WTC11 (cell line): Measurements from ENCODE around the gene NEBL. TPM values are rescaled to one million over a fixed set of nuclear protein-coding genes. Genes with fewer than 3 reads are reported as not detected.

ENCODE experiments used
- ATAC-seq: fragments of 200-7000 bp; cut with Tn5 transposase; 2 replicates; pipeline ENCODE4 v1.10.0; 2021; ENCODE audit warnings: mild to moderate bottlenecking, moderate library complexity
- CTCF ChIA-PET: fragments of 300-600 bp; sonication (Branson Sonifier 250); formaldehyde crosslinking; loops from one replicate; lab custom pipeline; 2021; ENCODE audit warnings: antibody characterized with exemption; lab: Charles Lee
- POLR2A ChIA-PET: fragments of 350-600 bp; sonication (Branson Sonifier 250); formaldehyde crosslinking; loops from one replicate; lab custom pipeline; 2021; ENCODE audit warnings: antibody characterized with exemption; lab: Charles Lee
- DNase-seq: peaks from one replicate; pipeline ENCODE4 v3.0.0; 2021; ENCODE audit warnings: low spot score
- H3K27ac Mint-ChIP-seq: 2 replicates; pipeline ENCODE4 v1.8.0; 2021; ENCODE audit warnings: mixed read lengths
- H3K27me3 Mint-ChIP-seq: 2 replicates; pipeline ENCODE4 v1.8.0; 2021; ENCODE audit warnings: low read depth, mild to moderate bottlenecking, moderate library complexity, mixed read lengths
- H3K36me3 Mint-ChIP-seq: 2 replicates; pipeline ENCODE4 v1.8.0; 2021; ENCODE audit warnings: mixed read lengths
- H3K4me1 Mint-ChIP-seq: 2 replicates; pipeline ENCODE4 v1.8.0; 2022; ENCODE audit warnings: mixed read lengths
- H3K4me3 Mint-ChIP-seq: 2 replicates; pipeline ENCODE4 v1.8.0; 2021; ENCODE audit warnings: mild to moderate bottlenecking, moderate library complexity, mixed read lengths
- H3K9me3 Mint-ChIP-seq: 2 replicates; pipeline ENCODE4 v1.8.0; 2021; ENCODE audit warnings: mixed read lengths
- AR ChIP-seq: fragments of 250-450 bp; sonication (Bioruptor Pico); IDR thresholded peaks from 2 replicates; pipeline ENCODE4 v1.9.0; 2021; ENCODE audit warnings: mild to moderate bottlenecking
- CREM ChIP-seq: sonication (generic); formaldehyde crosslinking; IDR thresholded peaks from 2 replicates; pipeline ENCODE4 v1.8.1; 2022; ENCODE audit warnings: mild to moderate bottlenecking, missing genetic modification reagents, moderate library complexity
- ELF4 ChIP-seq: sonication (generic); formaldehyde crosslinking; IDR thresholded peaks from 2 replicates; pipeline ENCODE4 v1.8.1; 2022; ENCODE audit warnings: low read depth, mild to moderate bottlenecking, moderate library complexity, missing genetic modification reagents
- GRHL2 ChIP-seq: fragments of 250-450 bp; sonication (Bioruptor Pico); IDR thresholded peaks from 2 replicates; pipeline ENCODE4 v1.8.0; 2022; ENCODE audit warnings: mild to moderate bottlenecking, moderate library complexity; ENCODE audit not compliant: insufficient replicate concordance, severe bottlenecking
- JAZF1 ChIP-seq: fragments of 250-450 bp; sonication (Bioruptor Pico); IDR thresholded peaks from 2 replicates; pipeline ENCODE4 v1.9.0; 2021; ENCODE audit warnings: moderate library complexity, mild to moderate bottlenecking, inconsistent platforms
- NFE2L1 ChIP-seq: sonication (generic); formaldehyde crosslinking; IDR thresholded peaks from 2 replicates; pipeline ENCODE4 v1.8.1; 2023; ENCODE audit warnings: missing genetic modification reagents
- PRRX2 ChIP-seq: fragments of 250-450 bp; sonication (Bioruptor Pico); IDR thresholded peaks from 2 replicates; pipeline ENCODE4 v1.8.0; 2021; ENCODE audit warnings: mild to moderate bottlenecking
- SP1 ChIP-seq: sonication (generic); formaldehyde crosslinking; conservative IDR thresholded peaks from 2 replicates; pipeline ENCODE4 v1.8.1; 2022; ENCODE audit warnings: missing genetic modification reagents
- TCF7 ChIP-seq: sonication (generic); formaldehyde crosslinking; IDR thresholded peaks from 2 replicates; pipeline ENCODE4 v1.8.0; 2022; ENCODE audit warnings: mild to moderate bottlenecking, low read depth, missing genetic modification reagents, moderate library complexity
- TEAD4 ChIP-seq: sonication (generic); formaldehyde crosslinking; IDR thresholded peaks from 2 replicates; pipeline ENCODE4 v1.8.0; 2022; ENCODE audit warnings: mild to moderate bottlenecking, missing genetic modification reagents
- ZNF281 ChIP-seq: sonication (generic); formaldehyde crosslinking; IDR thresholded peaks from 2 replicates; pipeline ENCODE4 v1.8.0; 2023; ENCODE audit warnings: mild to moderate bottlenecking, missing genetic modification reagents
- total RNA-seq: library from RNA; stranded (reverse); gene quantifications from 3 replicates; pipeline ENCODE4 v1.2.3, GENCODE V29; 2021
- TF ChIP-seq, protein P1 (sequence below): sonication (generic); formaldehyde crosslinking; IDR thresholded peaks from 2 replicates; pipeline ENCODE4 v1.8.1; 2023; ENCODE audit warnings: mild to moderate bottlenecking, moderate library complexity, missing genetic modification reagents
- TF ChIP-seq, protein P2 (sequence below): fragments of 250-450 bp; sonication (Bioruptor Pico); conservative IDR thresholded peaks from 2 replicates; pipeline ENCODE4 v1.9.0; 2021; ENCODE audit warnings: mild to moderate bottlenecking
- TF ChIP-seq, protein P3 (sequence below): sonication (generic); formaldehyde crosslinking; IDR thresholded peaks from 2 replicates; pipeline ENCODE4 v1.8.0; 2023; ENCODE audit warnings: missing genetic modification reagents
- TF ChIP-seq, protein P4 (sequence below): sonication (generic); formaldehyde crosslinking; IDR thresholded peaks from 2 replicates; pipeline ENCODE4 v1.8.0; 2022; ENCODE audit warnings: mild to moderate bottlenecking, missing genetic modification reagents

NEBL gene
- total RNA-seq, 1 experiment from 2014 or later, result 8.9 TPM

GRCh38 chr10:20839141-20839540, 58.0 kb downstream of the NEBL start:
- ChIA-PET POLR2A (no interaction called here), CTCF (no interaction called here)
- H3K27ac Mint-ChIP-seq, result no peak overlapping the region
- peaks cover 38% of the 10 kb centered on the region for H3K9me3 Mint-ChIP-seq
- peaks cover 11% of the 10 kb centered on the region for H3K36me3 Mint-ChIP-seq
- no peaks in the 10 kb centered on the region for H3K4me1 Mint-ChIP-seq
- no peaks in the 10 kb centered on the region for H3K27me3 Mint-ChIP-seq
- DNase-seq (no peak), ATAC-seq (no peak)
- no peak overlapping the region for H3K4me3 Mint-ChIP-seq
- no peak for TF ChIP-seq NFE2L1
- TF ChIP-seq GRHL2, result no peak
- TF ChIP-seq ELF4 (CRISPR knock-in tag), result no peak
- no peak for TF ChIP-seq AR
- no peak for TF ChIP-seq PRRX2 (CRISPR knock-in tag)
- TF ChIP-seq SP1, result no peak
- TF ChIP-seq, protein P1, sequence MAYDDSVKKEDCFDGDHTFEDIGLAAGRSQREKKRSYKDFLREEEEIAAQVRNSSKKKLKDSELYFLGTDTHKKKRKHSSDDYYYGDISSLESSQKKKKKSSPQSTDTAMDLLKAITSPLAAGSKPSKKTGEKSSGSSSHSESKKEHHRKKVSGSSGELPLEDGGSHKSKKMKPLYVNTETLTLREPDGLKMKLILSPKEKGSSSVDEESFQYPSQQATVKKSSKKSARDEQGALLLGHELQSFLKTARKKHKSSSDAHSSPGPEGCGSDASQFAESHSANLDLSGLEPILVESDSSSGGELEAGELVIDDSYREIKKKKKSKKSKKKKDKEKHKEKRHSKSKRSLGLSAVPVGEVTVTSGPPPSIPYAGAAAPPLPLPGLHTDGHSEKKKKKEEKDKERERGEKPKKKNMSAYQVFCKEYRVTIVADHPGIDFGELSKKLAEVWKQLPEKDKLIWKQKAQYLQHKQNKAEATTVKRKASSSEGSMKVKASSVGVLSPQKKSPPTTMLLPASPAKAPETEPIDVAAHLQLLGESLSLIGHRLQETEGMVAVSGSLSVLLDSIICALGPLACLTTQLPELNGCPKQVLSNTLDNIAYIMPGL (CRISPR knock-in tag), result no peak
- no peak for TF ChIP-seq TCF7 (CRISPR knock-in tag)
- TF ChIP-seq CREM (CRISPR knock-in tag), result no peak
- TF ChIP-seq JAZF1 (CRISPR knock-in tag), result no peak

- Mint-ChIP-seq H3K27me3 (no peaks in the 10 kb centered on the region), H3K4me3 (no peak overlapping the region), H3K36me3 (peaks cover 8% of the 10 kb centered on the region; the same call in 1 of the 2 replicates), H3K27ac (no peak overlapping the region), H3K9me3 (peaks cover 27% of the 10 kb centered on the region), H3K4me1 (no peaks in the 10 kb centered on the region)
- TF ChIP-seq PRRX2 (CRISPR knock-in tag) (no peak), ZNF281 (CRISPR knock-in tag) (no peak), TEAD4 (CRISPR knock-in tag) (no peak)
- TF ChIP-seq, protein P2, sequence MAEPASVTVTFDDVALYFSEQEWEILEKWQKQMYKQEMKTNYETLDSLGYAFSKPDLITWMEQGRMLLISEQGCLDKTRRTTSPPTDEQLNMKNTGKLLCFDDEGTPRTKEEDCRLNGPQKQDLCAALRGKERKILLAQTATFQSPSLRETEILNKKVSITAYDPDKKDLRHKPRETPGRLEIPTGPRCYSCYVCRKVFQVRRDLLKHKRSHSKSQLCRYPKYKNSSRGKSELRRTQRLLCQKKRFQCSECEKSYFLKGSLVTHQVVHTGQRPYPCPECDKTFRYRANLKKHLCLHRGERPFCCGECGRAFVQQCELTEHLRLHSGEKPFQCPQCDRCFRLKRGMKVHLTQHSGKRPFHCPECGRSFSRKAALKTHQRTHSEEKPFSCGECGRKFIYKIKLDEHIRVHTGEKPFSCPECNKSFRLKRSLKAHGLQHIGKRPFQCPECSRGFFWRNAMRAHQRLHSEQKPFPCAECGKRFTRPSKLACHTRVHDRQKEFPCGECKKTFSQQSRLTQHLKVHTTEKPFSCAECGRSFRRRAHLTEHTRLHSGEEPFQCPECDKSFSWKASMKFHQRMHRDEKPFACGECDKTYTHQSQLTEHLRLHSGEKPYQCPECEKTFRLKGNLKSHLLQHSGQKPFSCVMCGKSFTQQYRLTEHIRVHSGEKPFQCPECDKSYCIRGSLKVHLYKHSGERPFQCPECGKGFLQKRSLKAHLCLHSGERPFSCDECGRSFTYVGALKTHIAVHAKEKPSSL (CRISPR knock-in tag), result no peak
- TF ChIP-seq, protein P3, sequence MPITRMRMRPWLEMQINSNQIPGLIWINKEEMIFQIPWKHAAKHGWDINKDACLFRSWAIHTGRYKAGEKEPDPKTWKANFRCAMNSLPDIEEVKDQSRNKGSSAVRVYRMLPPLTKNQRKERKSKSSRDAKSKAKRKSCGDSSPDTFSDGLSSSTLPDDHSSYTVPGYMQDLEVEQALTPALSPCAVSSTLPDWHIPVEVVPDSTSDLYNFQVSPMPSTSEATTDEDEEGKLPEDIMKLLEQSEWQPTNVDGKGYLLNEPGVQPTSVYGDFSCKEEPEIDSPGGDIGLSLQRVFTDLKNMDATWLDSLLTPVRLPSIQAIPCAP (CRISPR knock-in tag), result no peak
- TF ChIP-seq, protein P4, sequence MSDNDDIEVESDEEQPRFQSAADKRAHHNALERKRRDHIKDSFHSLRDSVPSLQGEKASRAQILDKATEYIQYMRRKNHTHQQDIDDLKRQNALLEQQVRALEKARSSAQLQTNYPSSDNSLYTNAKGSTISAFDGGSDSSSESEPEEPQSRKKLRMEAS, result no peak
- ATAC-seq (no peak), DNase-seq (no peak)
- POLR2A ChIA-PET, result no interaction called here
- CTCF ChIA-PET, result no interaction called here
These were observed 60.7 kb downstream of the NEBL start for GRCh38 chr10:20836401-20836800.
